Hair follicle dermal papilla cell (primary cell): ENCODE measurements around the gene VIL1. TPM values are rescaled to one million over a fixed set of nuclear protein-coding genes. Genes with fewer than 3 reads are reported as not detected.

Experiments used
- small RNA-seq: library from RNA; depleted of rRNA; stranded (forward); fragments of <200 nt; gene quantifications from one replicate; pipeline ENCODE3, GENCODE V24; 2012
- total RNA-seq: library from RNA; depleted of rRNA; stranded (reverse); fragments of >200 nt; gene quantifications from 2 replicates; pipeline ENCODE4 v1.2.3, GENCODE V29; 2012

Gene VIL1
- under 0.01 TPM in 1 of 2 replicates, not detected in the other for total RNA-seq

GRCh38 chr2:218418717-218419458, at the start of gene VIL1:
VIL1 (plus strand) TSS chr2:218419123; CDS start chr2:218423779, 4,656 bp downstream.

GRCh38 chr2:218381916-218382366, 37.0 kb upstream of the VIL1 start, which contains the start of gene SLC11A1:
SLC11A1 (plus strand) TSS chr2:218382273; CDS start chr2:218382369, 96 bp downstream.

DNA sequence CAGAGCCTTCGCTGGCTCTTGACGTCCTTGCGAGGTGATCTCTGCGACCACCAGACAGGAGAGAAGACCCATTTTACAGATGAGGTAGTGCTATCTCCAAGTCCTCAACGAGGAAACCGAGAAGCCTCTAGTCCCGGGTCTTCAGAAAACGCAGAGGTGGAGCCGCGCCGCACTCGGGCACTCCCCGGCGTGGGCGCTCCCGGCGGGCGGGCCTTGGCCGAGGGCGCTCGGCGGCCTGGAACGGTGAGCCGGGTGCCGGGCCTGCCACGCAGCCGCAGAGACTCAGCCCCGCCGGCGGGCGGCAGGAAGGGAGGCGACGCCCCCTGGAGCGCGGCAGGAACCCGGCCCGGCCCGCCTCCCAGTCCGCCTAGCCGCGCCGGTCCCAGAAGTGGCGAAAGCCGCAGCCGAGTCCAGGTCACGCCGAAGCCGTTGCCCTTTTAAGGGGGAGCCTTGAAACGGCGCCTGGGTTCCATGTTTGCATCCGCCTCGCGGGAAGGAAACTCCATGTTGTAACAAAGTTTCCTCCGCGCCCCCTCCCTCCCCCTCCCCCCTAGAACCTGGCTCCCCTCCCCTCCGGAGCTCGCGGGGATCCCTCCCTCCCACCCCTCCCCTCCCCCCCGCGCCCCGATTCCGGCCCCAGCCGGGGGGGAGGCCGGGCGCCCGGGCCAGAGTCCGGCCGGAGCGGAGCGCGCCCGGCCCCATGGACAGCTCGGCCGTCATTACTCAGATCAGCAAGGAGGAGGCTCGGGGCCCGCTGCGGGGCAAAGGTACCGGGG, 19.3 kb upstream of the VIL1 start, which contains the start of gene CTDSP1:
CTDSP1 (plus strand) TSS at position 478 of the 776 bp plus-strand sequence; CDS start at position 701, 223 bp downstream.

Small RNA genes within 50 kb of the gene (small RNA-seq; reads per million reads assigned to genes)
- gene MIR26B, result 2,001 reads per million, percentile 100 among the genes with 10 or more reads in this experiment

Other genes starting within 250 kb of the VIL1 start
- gene ARPC2, start 201.9 kb upstream of the VIL1 start, total RNA-seq, result 266 and 299 TPM in 2 replicates
- 0.24 and 0.32 TPM in 2 replicates for gene GPBAR1, start 158.1 kb upstream of the VIL1 start, total RNA-seq
- 73.2 and 79.1 TPM in 2 replicates for gene AAMP, start 149.0 kb upstream of the VIL1 start, total RNA-seq
- gene PNKD, start 148.6 kb upstream of the VIL1 start, total RNA-seq, result 17.5 and 18.1 TPM in 2 replicates
- 175 and 210 TPM in 2 replicates for gene TMBIM1, start 126.6 kb upstream of the VIL1 start, total RNA-seq
- not detected in 2 replicates for gene CATIP, start 62.3 kb upstream of the VIL1 start, total RNA-seq
- gene SLC11A1, start 36.9 kb upstream of the VIL1 start, total RNA-seq, result under 0.01 and 0.16 TPM in 2 replicates
- gene CTDSP1, start 19.3 kb upstream of the VIL1 start, total RNA-seq, result 85.5 and 91.6 TPM in 2 replicates
- gene USP37, start 149.2 kb downstream of the VIL1 start, total RNA-seq, result 6.4 and 8.6 TPM in 2 replicates
- 46.6 and 58.3 TPM in 2 replicates for gene CNOT9, start 149.7 kb downstream of the VIL1 start, total RNA-seq
- gene PLCD4, start 188.8 kb downstream of the VIL1 start, total RNA-seq, result 6.7 and 8.0 TPM in 2 replicates
- 16.9 and 20.8 TPM in 2 replicates for gene ZNF142, start 240.5 kb downstream of the VIL1 start, total RNA-seq
- gene BCS1L, start 240.6 kb downstream of the VIL1 start, total RNA-seq, result 20.8 and 24.4 TPM in 2 replicates